Measurements from ENCODE around the gene PIK3C2G. TPM values are rescaled to one million over a fixed set of nuclear protein-coding genes. Genes with fewer than 3 reads are reported as not detected.

PIK3C2G gene
- total and polyA plus RNA-seq, 2 of the 13 experiments (the other 11 are each of a cell fraction or from before 2014, with no cell fraction given): not detected

DNA sequence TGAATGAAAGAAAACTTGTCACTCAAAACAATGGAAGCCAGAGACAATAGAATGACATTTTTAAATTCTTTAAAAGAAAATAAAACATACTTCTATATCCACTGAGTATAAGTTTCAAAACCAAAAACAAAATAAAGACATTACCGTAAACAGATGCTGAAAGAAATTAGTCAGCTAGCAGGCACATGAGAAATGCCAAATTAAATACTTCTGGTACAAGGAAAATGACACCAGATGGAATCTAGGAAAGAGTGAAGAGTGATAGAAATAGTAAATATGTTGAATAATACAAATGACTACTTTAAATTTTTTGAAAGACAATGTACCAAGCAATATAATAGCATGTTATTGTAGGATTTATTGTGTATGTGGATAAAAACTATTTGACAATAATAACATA, 23.8 kb downstream of the PIK3C2G start:
- Histone ChIP-seq H2AFZ (ENCODE audit: low read length) (no peak overlapping the region), H3K36me3 (replicated peaks in 1 of 2; ENCODE audit: control insufficient read depth in 1 of 2, insufficient read depth in 2 of 2, low read length in 2 of 2) (no peaks in the 10 kb centered on the region), H3K27ac (ENCODE audit: extremely low read length, insufficient read depth, low read length) (no peak overlapping the region), H3K9ac (ENCODE audit: insufficient read depth, low read depth, low read length) (no peak overlapping the region), H3K4me3 (replicated peaks in 1 of 3; ENCODE audit: insufficient read depth in 1 of 3, low read depth in 2 of 3, low read length in 3 of 3) (no peak overlapping the region), H3K27me3 (ENCODE audit: control insufficient read depth in 1 of 2, insufficient read depth in 2 of 2, low read length in 2 of 2) (no peaks in the 10 kb centered on the region), H4K20me1 (ENCODE audit: insufficient read depth, low read length) (no peaks in the 10 kb centered on the region), H3K79me2 (ENCODE audit: insufficient read depth, low read length) (no peaks in the 10 kb centered on the region), H3K4me1 (ENCODE audit: insufficient read depth, low read length) (no peaks in the 10 kb centered on the region), H3K4me2 (ENCODE audit: low read depth, low read length) (no peak overlapping the region), H3K9me3 (ENCODE audit: low read length) (no peaks in the 10 kb centered on the region)
- no TSS peak for BruUV-seq (replicated peaks)
- no peak for ATAC-seq
- WGBS (ENCODE audit: low lambda C conversion rate): 6% methylated on average over 1 of the region's 1 CpG
- TF ChIP-seq TOPORS (CRISPR knock-in tag; IDR thresholded peaks at IDR 0.05) (no peak), HNRNPH1 (optimal IDR thresholded peaks at IDR 0.05; ENCODE audit: low read depth, low read length) (no peak), REXO4 (CRISPR knock-in tag; IDR thresholded peaks at IDR 0.05; ENCODE audit: borderline replicate concordance) (no peak), MYNN (CRISPR knock-in tag; IDR thresholded peaks at IDR 0.05; ENCODE audit: low read depth) (no peak), LCORL (IDR thresholded peaks at IDR 0.05) (no peak), LCORL (CRISPR knock-in tag; IDR thresholded peaks at IDR 0.05) (no peak), ZNF800 (CRISPR knock-in tag; IDR thresholded peaks at IDR 0.05) (no peak)
- TF ChIP-seq, protein P1, sequence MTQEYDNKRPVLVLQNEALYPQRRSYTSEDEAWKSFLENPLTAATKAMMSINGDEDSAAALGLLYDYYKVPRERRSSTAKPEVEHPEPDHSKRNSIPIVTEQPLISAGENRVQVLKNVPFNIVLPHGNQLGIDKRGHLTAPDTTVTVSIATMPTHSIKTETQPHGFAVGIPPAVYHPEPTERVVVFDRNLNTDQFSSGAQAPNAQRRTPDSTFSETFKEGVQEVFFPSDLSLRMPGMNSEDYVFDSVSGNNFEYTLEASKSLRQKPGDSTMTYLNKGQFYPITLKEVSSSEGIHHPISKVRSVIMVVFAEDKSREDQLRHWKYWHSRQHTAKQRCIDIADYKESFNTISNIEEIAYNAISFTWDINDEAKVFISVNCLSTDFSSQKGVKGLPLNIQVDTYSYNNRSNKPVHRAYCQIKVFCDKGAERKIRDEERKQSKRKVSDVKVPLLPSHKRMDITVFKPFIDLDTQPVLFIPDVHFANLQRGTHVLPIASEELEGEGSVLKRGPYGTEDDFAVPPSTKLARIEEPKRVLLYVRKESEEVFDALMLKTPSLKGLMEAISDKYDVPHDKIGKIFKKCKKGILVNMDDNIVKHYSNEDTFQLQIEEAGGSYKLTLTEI (CRISPR knock-in tag; conservative IDR thresholded peaks at IDR 0.05): no peak
- CTCF ChIA-PET (ENCODE audit: low intra/inter-chr PET ratio, low total read pairs): no interaction called here
- POLR2A ChIA-PET: no interaction called here
- FAIRE-seq: no peak
- in situ Hi-C loops (cut with HindIII; ENCODE audit: extremely low pct_ligation_motif_present, low pct_unique_long_range_greater_than_20kb): no loop called here
- intact Hi-C loops (cut with micrococcal nuclease; ENCODE audit: unreplicated experiment): no loop called here
- DNase-seq (ENCODE audit: low spot score): no peak
